M059J (cell line): ENCODE measurements around the gene ZNF546. TPM values are rescaled to one million over a fixed set of nuclear protein-coding genes. Genes with fewer than 3 reads are reported as not detected.

ENCODE experiments used
- DNase-seq: peaks from one replicate; pipeline ENCODE4 v3.0.0-alpha.2; 2012; ENCODE audit warnings: low read depth
- total RNA-seq: library from RNA; depleted of rRNA; stranded (reverse); fragments of >200 nt; shearing (Covaris generic); gene quantifications from 2 replicates; pipeline ENCODE4 v1.2.3, GENCODE V29; 2014; rRNA removed

The ZNF546 gene
- total RNA-seq, 1 experiment from 2014 or later, result 1.3 TPM

DNA sequence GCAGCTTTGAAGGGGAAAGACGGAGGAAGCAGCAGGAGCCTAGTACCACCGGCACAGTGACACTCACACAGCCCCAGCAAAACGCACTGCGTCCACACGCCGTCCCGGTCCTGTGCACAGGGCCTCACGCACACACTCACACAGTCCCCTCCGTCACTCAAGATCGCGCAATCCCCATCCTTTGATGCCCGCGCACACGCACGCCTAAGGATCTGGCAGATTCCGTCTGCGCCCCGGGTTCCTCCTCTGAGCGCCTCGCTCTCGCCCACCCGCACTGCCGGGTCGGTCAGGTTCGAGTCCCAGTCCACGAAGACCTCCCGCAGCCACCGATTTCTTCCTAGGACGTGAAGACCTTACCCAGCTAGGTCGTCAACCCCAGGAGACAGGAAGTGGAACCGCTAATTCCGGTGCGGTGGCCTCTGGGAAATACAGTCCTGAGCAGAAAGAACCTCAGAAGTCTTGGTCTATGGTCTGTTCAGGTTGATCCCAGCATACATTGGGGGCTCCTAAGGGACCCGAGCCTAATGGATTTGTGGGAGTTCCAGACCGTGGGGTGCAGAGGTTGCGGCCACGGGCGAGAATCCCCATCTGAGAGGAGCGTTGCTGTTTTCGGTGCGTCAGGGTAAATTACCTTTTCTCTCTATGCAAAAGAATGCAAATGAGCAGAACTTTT, 59.1 kb downstream of the ZNF546 start, which contains the start of gene ZNF780B:
TSS of gene ZNF780B (minus strand) at position 400 of the 673 bp plus-strand sequence. CDS start 5,899 bp downstream, outside the sequence.
- DNase-seq, result peak; percentile 63

GRCh38 chr19:40056505-40056904, 59.6 kb downstream of the ZNF546 start:
- no peak for DNase-seq

DNA sequence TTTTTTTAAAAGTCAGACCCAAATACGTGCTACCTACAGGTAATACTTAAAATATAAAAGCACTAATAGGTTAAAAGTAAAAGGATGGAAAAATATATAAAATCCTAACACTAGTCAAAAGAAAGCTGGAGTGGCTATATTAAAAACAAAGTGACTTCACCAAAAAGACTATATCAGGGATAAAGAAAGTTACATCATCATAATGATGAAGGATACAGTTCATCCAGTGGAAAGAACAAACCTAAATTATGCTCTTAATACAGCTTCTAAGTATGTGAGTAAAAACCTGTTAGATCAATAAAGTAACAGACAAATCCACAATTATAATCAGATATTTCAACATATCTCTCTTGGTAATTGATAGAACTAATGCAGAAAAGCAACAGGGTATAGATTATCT, 60.3 kb downstream of the ZNF546 start:
- no peak for DNase-seq

- no peak for DNase-seq
Observed at GRCh38 chr19:40059624-40060023, 62.8 kb downstream of the ZNF546 start.

GRCh38 chr19:40070058-40070457, 73.2 kb downstream of the ZNF546 start:
- DNase-seq, result no peak

Other genes with a start within 250 kb of the ZNF546 start
- gene LEUTX, start 218.2 kb upstream of the ZNF546 start, total RNA-seq, result not detected in 2 replicates
- gene DYRK1B, start 162.9 kb upstream of the ZNF546 start, total RNA-seq, result 4.9 and 10.6 TPM in 2 replicates
- gene FBL, start 150.7 kb upstream of the ZNF546 start, total RNA-seq, result 153 and 191 TPM in 2 replicates
- gene FCGBP, start 62.4 kb upstream of the ZNF546 start, total RNA-seq, result 0.15 and 0.47 TPM in 2 replicates
- 209 and 217 TPM in 2 replicates for gene PSMC4, start 25.9 kb upstream of the ZNF546 start, total RNA-seq
- 4.5 and 5.7 TPM in 2 replicates for gene ZNF780B, start 59.2 kb downstream of the ZNF546 start, total RNA-seq
- gene ZNF780A, start 93.9 kb downstream of the ZNF546 start, total RNA-seq, result 5.8 and 10.3 TPM in 2 replicates
- gene MAP3K10, start 194.4 kb downstream of the ZNF546 start, total RNA-seq, result 5.0 and 13.4 TPM in 2 replicates
- not detected in 2 replicates for gene TTC9B, start 221.3 kb downstream of the ZNF546 start, total RNA-seq
- gene CCNP, start 229.6 kb downstream of the ZNF546 start, total RNA-seq, result not detected in 2 replicates